GM19099 (cell line): ENCODE results near the gene TMEM86A.

Experiments used
- POLR2A ChIP-seq: IDR thresholded peaks from 3 replicates; pipeline ENCODE4 v1.6.1; 2011; ENCODE audit warnings: low read depth; ENCODE audit not compliant: insufficient read length; ENCODE audit errors: extremely low read depth

Gene TMEM86A

GRCh38 chr11:18699269-18699596, 654 bp downstream of the TMEM86A start:
- TF ChIP-seq POLR2A = no peak

DNA sequence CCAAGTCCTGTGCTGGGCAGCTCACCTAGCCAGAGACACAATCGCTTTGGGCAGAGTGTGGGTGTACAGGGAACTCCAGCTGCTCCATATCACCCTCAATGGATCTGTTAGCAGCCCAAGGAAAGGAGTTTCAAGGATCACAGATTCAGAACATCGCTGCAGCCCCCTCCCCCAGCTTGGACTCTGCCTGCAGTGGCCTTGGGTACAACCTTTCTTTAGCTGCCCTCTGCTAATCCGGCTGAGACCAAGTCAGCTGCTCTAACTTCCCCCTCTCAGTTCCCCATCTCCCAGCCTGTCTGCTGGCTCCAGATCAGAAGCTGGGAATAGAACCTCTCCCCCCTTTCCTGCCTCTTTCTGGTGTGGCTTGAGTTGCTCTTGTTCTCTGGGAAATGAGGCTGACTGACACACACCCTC, 1.3 kb downstream of the TMEM86A start:
- TF ChIP-seq POLR2A = no peak

- no peak for TF ChIP-seq POLR2A
Observed at GRCh38 chr11:18700375-18700774, 1.8 kb downstream of the TMEM86A start.

GRCh38 chr11:18700872-18701271, 2.3 kb downstream of the TMEM86A start:
- TF ChIP-seq POLR2A = no peak

- TF ChIP-seq POLR2A = no peak
Observed at GRCh38 chr11:18701614-18702216, 3.1 kb downstream of the TMEM86A start.

DNA sequence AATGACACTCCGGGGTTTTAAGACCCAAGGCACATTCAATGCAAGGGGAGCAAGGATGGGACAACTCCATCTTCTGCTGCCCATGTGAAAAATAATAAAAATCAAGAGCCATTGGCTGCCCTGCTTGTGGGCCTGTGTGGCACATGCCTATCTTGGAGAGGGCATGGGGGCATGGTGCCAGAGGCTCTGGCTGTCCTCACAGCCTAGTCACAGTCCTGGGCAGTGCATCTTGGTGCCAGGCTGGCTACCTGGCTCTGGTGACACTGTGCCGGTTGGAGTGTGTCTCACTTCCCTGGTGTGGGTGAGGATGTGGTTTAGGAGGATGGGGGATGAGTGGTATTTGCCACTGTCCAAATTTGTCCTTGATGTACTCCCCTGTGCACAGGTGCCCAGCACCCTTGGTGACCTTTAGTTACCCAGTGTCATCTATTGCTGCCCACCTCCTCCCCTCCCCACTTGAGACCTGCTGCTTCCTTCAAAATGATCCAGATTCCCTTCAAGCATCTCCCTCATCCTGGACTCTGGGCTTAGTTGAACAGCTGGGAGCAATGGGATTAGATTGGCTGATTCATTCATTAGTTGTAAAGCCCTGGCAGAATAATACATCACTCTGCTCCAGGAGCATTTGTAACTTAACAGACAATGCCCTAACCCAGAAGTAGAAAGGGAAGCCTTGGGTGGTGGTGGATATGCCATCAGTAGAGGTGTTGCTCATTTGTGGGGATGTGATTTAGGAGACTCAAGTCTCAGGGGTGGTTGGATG, 4.6 kb downstream of the TMEM86A start:
- no peak for TF ChIP-seq POLR2A

- no peak for TF ChIP-seq POLR2A
Observed at GRCh38 chr11:18704045-18704645, 5.6 kb downstream of the TMEM86A start.

GRCh38 chr11:18704698-18705097, 6.1 kb downstream of the TMEM86A start:
- no peak for TF ChIP-seq POLR2A

DNA sequence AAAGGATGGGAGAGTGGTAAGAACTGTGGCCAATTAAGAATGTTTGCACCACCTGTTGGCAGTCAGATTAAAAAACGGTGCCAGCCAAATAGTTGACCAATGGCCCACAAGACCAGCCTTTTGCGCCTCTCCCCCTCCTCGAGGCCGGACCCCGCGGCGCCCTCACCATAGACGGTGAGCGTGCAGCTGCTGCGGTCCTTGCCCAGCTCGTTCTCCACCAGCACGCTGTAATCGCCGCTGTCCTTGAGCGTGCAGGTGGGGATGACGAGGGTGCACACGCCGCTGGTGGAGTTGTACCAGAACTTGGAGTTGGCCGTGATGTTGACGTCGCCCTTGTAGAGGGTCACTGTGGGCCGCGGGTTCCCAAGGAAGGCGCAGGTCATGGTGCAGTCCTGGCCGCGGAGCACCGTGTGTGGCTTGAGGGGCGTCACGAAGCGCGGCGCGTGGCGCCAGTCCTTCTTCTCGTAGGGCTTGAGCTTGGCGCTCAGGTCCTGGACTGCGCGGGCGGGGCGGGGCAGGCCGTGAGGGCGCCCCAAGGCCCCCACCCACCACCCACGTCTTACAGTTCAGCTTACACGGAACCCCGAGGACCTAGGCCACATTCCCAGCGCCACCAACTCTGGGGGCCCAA, 7.2 kb downstream of the TMEM86A start:
- no peak for TF ChIP-seq POLR2A

DNA sequence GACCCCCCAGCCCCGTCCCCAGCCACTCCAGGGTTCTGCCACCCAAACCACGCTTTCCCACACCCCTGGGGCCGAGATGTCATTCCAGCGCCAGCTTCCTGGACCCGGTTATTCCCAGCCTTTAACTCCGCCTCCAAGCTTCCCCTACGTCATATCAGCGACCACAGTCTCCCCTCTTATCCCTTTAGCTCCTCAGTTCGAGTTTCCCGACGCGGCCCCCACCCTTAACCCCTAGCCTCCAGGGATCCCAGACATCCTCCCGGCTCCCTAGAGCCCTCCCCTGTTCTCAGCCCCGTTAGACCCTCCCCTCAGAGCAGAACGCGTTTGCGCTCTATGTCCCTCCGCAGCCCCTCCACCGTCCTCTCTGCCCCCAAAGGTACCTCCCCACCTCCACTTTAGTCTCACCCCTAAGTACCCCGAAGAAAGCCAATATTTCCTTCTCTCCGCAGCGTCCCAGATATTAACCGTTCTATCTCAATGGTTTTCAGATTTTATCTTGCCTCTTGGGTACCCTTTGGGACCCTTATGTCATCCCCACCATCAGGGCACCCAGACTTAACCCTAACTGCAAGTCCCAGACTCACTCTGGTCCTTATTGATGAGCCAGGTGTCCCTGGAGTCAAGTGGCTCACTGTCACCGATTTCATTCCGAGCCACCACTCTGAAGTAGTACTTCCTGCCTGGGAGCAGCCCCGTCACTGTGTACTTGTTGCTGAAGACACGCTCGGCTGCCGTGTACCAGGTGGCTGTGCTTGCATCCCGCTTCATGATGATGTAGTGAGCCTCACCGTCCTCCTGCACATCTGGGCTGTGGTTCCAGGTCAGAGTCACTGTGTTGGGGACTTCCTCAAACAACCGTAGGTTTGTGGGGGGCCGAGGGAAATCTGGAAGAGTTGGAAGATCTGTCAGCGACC, 8.0 kb downstream of the TMEM86A start:
- no peak for TF ChIP-seq POLR2A

- TF ChIP-seq POLR2A = no peak
Observed at GRCh38 chr11:18707811-18708340, 9.3 kb downstream of the TMEM86A start.

DNA sequence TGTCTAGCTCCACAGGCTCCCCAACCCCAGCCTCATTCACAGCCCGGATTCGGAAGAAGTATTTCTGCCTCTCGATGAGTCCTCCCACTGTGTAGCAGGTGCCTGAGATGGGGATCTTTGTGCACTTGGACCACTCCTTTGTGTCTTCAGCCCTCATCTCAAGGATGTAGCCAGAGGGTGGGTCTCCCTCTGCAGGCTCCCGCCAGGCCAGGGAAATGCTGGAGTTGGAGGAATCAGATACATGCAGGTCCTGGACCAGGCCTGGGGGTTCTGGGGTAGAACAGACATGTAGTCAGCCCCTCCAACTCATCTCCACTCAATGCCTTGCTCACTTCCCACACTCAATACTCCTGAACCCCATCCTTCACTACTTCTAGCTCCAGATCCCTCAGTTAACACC, 10.8 kb downstream of the TMEM86A start:
- TF ChIP-seq POLR2A = no peak

- no peak for TF ChIP-seq POLR2A
Observed at GRCh38 chr11:18710545-18710944, 12.0 kb downstream of the TMEM86A start.

- no peak for TF ChIP-seq POLR2A
Observed at GRCh38 chr11:18713646-18714442, 15.3 kb downstream of the TMEM86A start.
